ENCODE data around the gene ANKZF1.
A peak's percentile ranks its signal among the peaks of the same experiment; 100 is the strongest.

ANKZF1 gene

DNA sequence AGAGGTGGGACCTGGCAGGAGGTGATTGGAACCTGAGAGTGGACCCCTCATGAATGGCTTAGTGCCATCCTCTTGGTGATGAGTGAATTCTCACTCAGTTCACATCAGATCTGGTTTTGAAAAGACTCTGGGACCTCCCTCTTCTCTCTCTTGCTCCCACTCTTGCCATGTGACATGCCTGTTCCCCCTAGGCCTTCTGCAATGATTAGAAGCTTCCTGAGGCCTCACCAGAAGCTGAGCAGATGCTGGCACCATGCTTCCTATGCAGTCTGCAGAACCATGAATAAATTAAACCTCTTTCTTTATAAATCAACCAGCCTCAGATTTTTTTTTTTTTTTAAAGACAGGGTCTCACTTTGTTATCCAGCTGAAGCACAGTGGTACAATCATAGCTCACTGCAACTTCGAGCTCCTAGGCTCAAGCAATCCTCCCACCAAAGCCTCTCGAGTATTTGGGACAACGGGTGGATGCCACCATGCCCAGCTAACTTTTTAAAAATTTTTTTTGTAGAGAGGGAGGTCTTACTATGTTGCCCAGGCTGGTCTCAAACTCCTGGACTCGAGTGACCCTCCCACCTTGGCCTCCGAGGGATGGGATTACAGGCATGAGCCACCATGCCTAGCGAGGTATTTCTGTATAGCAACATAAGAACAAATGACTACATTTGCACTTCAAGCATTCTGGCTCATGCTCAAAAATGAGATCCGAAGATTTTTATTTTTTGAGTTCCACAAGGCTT is 25.0 kb upstream of the ANKZF1 start:
- no peak overlapping the region for H3K4me3 ChIP-seq (ENCODE audit: low read length)
- TF ChIP-seq ZNF274 (IDR thresholded peaks at IDR 0.05; ENCODE audit: low read depth, low read length), result no peak

DNA sequence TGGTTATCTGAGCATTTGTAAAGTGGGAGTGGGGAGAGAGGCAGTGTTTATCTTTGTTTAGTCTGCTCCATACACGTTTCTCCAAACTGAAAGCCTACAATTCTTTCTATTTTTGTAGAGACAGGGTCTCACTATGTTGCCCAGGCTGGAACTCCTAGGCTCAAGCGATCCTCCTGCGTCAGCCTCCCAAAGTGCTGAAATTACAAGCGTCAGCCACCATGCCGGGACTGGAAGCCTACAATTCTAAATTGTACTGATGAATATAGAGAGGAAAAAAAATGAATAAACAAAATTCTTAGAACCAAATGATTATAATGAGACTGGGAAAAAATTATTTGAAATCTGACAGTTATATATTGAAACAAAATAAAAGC is 24.5 kb upstream of the ANKZF1 start:
- H3K4me3 ChIP-seq (ENCODE audit: low read length), result no peak overlapping the region
- TF ChIP-seq ZNF274 (IDR thresholded peaks at IDR 0.05; ENCODE audit: low read depth, low read length), result no peak

- H3K4me3 ChIP-seq (ENCODE audit: low read length), result peak overlapping the region; percentile 78; the same call in 1 of the 2 replicates
- no peak for TF ChIP-seq ZNF274 (IDR thresholded peaks at IDR 0.05; ENCODE audit: low read depth, low read length)
Observed at GRCh38 chr2:219205981-219206327, 23.7 kb upstream of the ANKZF1 start.

DNA sequence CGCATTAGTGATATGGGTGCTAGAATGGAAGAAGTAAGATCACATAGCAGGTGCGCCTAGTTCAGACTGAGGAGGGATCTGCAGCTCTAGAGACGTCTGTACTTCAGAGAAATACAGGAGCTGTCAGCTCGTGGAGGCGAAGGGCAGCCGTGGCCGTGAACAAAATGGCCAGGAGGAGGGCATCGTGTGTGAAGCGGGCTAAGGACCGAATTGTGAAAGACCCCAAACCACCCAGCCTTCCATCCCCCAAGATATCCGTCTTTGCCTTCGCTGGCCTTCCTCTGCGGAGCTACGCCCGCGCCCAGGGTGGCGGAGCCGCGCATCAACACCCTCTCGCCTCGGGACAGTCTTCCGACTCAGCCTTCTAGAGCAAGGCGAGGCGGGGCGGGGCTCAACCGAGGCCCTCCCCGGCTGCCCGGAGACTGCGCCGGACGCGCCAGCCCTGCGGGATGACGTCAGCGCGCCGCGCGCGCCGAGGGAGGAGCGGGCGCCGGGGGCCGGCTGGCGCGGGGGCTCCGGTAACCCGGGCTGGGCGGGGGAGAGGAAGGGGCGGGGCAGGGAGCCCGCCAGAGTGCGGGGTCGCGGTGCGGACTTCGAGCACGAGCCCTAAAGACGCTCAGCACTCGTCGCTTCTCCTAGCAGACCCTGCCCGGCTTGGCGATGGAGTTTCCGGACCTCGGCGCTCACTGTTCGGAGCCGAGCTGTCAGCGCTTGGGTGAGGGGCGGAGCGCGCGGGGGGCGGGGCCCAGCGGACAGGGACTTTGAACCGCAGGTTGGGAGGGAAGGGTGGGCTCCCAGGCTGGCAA is 23.1 kb upstream of the ANKZF1 start, which contains the start of gene ZFAND2B:
Gene ZFAND2B (plus strand): TSS at position 455 of the 806 bp plus-strand sequence. CDS start 206 bp downstream, at position 661.
- TF ChIP-seq ZNF274 (IDR thresholded peaks at IDR 0.05; ENCODE audit: low read depth, low read length), result no peak
- H3K4me3 ChIP-seq (ENCODE audit: low read length), result peak within 1 kb of the TSS; percentile 78

DNA sequence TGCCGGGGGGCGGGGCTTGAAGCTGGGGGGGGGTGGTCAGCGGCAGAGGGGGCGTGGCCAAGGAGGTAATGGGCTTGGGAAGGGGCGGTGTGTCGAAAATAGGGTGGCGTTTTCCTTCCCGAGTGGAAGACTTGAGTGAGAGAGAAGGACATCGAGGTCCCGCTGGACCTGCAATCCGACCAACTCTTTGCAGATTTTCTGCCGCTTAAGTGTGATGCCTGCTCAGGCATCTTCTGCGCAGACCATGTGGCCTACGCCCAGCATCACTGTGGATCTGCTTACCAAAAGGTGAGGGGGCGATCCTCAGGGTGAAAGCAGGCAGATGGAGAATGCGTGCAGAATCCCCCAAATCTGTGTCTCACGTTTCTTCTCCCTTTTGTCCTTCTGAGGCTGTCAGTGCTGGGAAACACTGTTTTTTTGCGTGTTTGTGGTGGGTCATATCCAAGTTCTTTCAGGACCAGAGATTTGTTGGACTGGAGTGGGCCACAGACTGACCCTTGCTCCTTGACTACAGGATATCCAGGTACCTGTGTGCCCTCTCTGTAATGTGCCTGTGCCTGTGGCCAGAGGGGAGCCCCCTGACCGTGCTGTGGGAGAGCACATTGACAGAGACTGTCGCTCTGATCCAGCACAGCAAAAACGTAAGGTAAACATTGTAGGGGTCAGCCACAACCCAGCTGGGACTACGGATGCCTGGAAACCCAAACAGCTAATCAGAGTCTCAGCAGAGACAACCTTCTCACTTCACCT is 22.3 kb upstream of the ANKZF1 start:
- peak overlapping the region; percentile 55; the same call in 1 of the 2 replicates for H3K4me3 ChIP-seq (ENCODE audit: low read length)
- no peak for TF ChIP-seq ZNF274 (IDR thresholded peaks at IDR 0.05; ENCODE audit: low read depth, low read length)

DNA sequence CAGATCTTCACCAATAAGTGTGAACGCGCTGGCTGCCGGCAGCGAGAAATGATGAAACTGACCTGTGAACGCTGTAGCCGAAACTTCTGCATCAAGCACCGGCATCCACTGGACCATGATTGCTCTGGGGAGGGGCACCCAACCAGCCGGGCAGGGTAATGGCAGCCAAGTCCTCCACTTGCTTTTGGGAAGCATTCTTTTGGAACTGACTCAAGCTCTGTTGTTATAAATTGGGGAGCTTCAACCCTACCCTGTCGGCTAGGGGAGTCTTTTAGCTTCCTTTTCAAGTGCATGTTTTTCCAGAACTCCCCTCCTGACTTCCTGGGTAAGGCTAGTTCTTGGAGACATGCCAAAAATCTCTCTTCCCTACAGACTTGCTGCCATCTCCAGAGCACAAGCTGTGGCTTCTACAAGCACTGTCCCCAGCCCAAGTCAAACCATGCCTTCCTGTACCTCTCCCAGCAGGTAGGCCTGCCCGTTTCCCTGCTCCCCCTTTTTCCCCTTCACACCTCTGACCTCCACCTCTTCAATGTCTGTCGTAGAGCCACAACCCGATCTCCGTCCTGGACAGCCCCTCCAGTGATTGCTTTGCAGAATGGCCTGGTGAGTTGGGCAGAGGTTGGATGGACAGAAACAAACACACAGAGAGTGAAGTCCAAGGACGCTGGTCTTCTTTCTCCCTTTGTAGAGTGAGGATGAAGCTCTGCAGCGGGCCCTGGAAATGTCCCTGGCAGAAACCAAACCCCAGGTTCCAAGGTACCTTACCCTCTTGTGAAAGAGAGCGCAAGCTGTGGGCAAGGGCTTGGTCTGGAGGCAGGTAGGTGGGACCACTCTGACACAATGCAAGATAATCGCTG is 21.5 kb upstream of the ANKZF1 start:
- no peak overlapping the region for H3K4me3 ChIP-seq (ENCODE audit: low read length)
- TF ChIP-seq ZNF274 (IDR thresholded peaks at IDR 0.05; ENCODE audit: low read depth, low read length), result no peak

DNA sequence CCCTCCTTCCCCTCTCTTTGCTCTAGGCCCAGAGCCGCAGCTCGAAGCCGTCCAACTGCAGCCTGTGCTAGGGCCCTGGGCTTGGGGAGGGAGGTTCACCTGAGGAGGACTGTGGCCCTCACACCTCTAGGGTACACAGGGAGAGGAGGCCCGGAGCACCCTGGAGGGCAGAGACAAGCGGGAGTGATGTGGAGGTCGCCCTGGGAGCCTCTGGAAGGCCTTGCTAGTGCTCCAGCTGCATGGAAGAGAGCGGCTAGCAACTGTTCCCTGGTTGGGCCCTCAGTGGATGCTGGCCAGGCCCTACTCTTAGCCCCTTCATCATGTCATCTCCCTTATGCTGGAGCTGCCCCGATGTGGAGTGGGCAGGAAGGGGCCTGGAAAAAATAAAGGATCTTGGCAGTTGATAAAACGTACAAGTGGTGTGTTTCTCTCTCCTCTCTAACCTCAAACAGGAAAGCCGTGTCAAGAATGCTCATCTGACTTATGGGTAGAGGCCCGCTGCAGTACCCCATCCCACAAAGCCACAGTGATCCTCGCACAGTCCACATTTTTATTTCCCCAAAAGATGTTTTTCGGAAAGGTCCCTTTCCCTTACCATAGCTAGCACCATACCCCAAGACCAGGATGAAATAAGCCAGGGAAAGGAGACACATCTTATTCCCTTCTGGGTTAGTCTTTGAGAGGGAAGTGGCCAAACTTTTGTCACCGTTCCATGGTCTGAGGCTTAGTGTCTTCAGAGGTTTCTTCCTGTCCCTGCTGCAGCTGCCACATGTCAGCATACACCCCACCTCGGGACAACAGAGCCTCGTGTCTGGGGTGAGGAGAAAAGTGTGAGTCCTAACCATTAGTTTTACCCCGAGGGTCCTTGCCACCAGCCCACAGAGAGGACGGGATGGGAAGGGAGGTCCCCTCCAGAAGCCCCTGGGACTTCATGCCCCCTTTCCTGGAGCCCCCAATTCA is 20.1 kb upstream of the ANKZF1 start:
- H3K4me3 ChIP-seq (ENCODE audit: low read length), result no peak overlapping the region
- TF ChIP-seq ZNF274 (IDR thresholded peaks at IDR 0.05; ENCODE audit: low read depth, low read length), result no peak

GRCh38 chr2:219210196-219210885 is 19.3 kb upstream of the ANKZF1 start:
- TF ChIP-seq ZNF274 (IDR thresholded peaks at IDR 0.05; ENCODE audit: low read depth, low read length), result no peak
- H3K4me3 ChIP-seq (ENCODE audit: low read length), result no peak overlapping the region

DNA sequence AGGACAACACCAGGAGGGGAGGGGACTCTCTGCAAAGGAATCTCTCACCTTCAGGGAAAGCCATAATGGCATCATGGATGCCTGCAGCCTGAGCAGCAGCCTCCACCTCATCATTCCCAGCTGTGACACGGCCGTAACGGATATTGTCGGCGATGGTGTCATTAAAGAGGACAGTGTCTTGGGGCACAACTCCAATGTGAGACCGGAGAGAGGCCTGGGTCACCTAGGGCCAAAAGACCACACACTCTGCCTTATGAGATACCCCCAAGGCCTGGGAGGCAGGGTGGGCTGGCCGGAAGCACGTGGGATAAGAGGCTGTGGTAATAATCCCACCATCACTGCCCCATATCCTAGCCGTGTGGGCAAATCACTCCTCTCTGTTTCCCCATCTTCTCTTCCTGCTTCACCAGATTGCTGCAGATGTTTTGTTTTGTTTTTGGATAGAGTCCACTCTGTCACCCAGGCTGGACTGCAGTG is 18.7 kb upstream of the ANKZF1 start:
- no peak for TF ChIP-seq ZNF274 (IDR thresholded peaks at IDR 0.05; ENCODE audit: low read depth, low read length)
- H3K4me3 ChIP-seq (ENCODE audit: low read length), result no peak overlapping the region

GRCh38 chr2:219213026-219213415 is 16.6 kb upstream of the ANKZF1 start:
- TF ChIP-seq ZNF274 (IDR thresholded peaks at IDR 0.05; ENCODE audit: low read depth, low read length), result no peak
- no peak overlapping the region for H3K4me3 ChIP-seq (ENCODE audit: low read length)

GRCh38 chr2:219213486-219214071 is 16.0 kb upstream of the ANKZF1 start:
- no peak for TF ChIP-seq ZNF274 (IDR thresholded peaks at IDR 0.05; ENCODE audit: low read depth, low read length)
- no peak overlapping the region for H3K4me3 ChIP-seq (ENCODE audit: low read length)

GRCh38 chr2:219214141-219214540 is 15.5 kb upstream of the ANKZF1 start:
- H3K4me3 ChIP-seq (ENCODE audit: low read length), result no peak overlapping the region
- no peak for TF ChIP-seq ZNF274 (IDR thresholded peaks at IDR 0.05; ENCODE audit: low read depth, low read length)
